ENCODE results near the gene ECE2.
"Not testable (repeated sequence)": the region's sequence is repeated elsewhere in the genome, so short reads cannot be mapped to it uniquely, and the experiment has no call there.

The ECE2 gene

DNA sequence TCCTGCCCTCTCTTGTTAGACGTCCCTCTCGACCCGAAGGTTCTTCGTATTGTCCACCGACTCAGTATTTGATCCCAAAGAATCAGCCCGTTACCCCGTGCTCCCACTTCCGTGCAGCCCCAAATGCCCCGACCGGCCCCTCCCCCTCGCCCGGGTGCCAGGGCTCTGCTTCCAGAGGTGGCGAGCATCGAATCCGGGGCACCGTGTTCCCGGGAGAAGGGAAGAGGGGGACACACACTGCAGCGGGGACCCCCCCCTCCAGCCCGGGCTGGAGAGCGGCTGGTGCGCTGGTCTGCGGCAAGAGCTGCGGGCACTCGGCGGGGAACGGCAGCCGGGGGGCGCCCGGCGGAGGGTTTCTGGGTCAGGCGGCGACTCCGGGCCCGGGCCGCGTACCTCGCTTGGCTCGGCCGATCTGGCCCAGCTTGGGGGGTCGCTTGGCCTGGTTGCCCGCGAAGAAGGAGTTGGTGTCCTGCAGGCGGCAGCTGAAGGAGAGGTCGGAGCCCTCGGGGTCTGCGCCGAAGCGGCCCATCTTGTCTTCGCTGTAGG, 15.0 kb upstream of the ECE2 start:
- no peak for TF ChIP-seq POLR2A (IDR thresholded peaks at IDR 0.05; ENCODE audit: extremely low read depth, insufficient read length)
- no peak for TF ChIP-seq MYC (IDR thresholded peaks at IDR 0.05; ENCODE audit: low read depth, low read length)
- TF ChIP-seq, protein P1, sequence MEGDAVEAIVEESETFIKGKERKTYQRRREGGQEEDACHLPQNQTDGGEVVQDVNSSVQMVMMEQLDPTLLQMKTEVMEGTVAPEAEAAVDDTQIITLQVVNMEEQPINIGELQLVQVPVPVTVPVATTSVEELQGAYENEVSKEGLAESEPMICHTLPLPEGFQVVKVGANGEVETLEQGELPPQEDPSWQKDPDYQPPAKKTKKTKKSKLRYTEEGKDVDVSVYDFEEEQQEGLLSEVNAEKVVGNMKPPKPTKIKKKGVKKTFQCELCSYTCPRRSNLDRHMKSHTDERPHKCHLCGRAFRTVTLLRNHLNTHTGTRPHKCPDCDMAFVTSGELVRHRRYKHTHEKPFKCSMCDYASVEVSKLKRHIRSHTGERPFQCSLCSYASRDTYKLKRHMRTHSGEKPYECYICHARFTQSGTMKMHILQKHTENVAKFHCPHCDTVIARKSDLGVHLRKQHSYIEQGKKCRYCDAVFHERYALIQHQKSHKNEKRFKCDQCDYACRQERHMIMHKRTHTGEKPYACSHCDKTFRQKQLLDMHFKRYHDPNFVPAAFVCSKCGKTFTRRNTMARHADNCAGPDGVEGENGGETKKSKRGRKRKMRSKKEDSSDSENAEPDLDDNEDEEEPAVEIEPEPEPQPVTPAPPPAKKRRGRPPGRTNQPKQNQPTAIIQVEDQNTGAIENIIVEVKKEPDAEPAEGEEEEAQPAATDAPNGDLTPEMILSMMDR (IDR thresholded peaks at IDR 0.05; ENCODE audit: low read depth, low read length), result no peak
- TF ChIP-seq, protein P2, sequence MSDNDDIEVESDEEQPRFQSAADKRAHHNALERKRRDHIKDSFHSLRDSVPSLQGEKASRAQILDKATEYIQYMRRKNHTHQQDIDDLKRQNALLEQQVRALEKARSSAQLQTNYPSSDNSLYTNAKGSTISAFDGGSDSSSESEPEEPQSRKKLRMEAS (IDR thresholded peaks at IDR 0.05; ENCODE audit: low read depth, low read length), result no peak
- H3K4me3 ChIP-seq (ENCODE audit: low read depth, low read length), result no peak overlapping the region
- peak; percentile 23 for DNase-seq (ENCODE audit: low read depth)

DNA sequence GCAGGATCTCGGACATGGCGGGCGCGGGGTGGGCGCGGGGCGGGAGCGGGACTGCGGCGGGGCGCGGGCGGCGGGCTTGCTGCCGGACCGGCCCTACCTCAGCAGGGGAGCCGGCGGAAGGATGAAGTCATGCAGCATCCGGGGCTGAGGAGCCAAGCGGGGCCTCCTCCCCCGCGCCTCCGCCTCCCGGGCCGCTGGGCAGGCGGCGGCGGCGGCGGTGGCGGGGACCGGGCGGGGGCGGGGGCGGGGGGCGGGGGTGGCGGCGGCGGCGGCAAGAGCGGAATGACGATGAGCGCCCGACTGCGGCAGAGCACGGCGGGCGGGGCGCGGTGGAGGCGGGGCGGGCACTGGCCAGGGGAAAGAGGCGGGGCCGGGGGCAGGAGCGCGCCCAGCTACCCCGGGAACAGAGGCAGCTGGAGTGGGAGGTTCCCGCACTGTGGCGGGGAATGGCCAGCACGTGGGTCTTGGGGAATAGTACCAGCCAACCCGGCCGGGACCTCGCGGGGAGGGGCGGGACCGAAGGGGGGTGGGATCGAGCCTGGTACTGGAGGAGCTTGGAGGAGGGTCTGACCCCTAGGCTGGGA, 14.5 kb upstream of the ECE2 start, which contains the start of gene CAMK2N2:
CAMK2N2 (minus strand) TSS at position 284 of the 584 bp plus-strand sequence; CDS start at position 16, 268 bp downstream.
- H3K4me3 ChIP-seq (ENCODE audit: low read depth, low read length), result peak within 1 kb of the TSS; percentile 53
- no peak for TF ChIP-seq POLR2A (IDR thresholded peaks at IDR 0.05; ENCODE audit: extremely low read depth, insufficient read length)
- TF ChIP-seq, protein P2 (IDR thresholded peaks at IDR 0.05; ENCODE audit: low read depth, low read length), result peak; percentile 58; the same call in 1 of the 2 replicates
- DNase-seq (ENCODE audit: low read depth), result peak; percentile 69

DNA sequence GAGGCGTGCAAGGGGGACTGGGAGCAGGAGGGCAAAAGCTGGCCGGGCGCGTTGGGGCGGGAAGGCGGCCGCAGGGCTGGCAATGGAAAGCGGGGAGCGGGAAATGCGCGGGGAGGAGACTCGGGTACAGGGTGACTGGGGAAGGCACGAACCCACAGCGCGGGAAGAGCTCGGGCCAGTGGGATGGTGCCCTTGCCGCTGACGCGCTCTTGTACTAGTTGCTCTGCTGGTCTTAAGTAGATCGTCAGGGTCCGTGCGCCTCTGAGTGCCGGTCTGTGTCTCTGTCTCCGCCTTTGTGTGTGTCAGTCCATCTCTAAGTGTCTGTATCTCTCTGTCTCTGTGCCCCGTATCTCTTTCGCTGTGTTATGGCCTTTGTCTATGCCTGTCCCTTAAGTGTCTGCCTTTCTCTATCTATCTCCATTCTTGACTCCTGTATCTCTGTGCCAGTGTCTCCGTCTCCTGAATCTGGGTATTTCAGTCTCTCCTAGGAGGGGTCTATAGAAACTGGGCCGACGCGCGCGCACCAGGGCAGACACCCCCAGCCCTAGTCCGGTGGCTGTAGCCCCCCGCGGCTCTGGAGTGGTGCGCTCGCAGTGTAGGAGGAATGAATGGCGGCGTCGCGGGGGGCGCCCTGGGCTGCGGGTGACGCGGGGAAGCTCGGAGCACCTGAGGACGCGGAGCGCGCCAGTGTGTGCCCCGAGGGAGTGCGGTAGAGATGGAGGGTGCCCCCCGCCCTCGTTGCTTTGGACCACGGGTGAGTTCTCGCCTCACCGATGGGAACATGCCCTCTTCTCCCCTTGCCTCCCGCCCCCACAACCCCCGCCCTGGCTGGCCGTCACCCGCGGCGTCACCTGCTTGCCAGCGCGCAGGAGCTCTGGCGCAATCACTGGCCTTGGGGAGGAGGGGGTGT, 13.7 kb upstream of the ECE2 start:
- no peak for TF ChIP-seq MYC (IDR thresholded peaks at IDR 0.05; ENCODE audit: low read depth, low read length)
- TF ChIP-seq POLR2A (IDR thresholded peaks at IDR 0.05; ENCODE audit: extremely low read depth, insufficient read length), result no peak
- TF ChIP-seq, protein P1 (IDR thresholded peaks at IDR 0.05; ENCODE audit: low read depth, low read length), result no peak
- TF ChIP-seq, protein P2 (IDR thresholded peaks at IDR 0.05; ENCODE audit: low read depth, low read length), result no peak
- DNase-seq (ENCODE audit: low read depth), result peak; percentile 64
- H3K4me3 ChIP-seq (ENCODE audit: low read depth, low read length), result peak overlapping the region; percentile 53

GRCh38 chr3:184262764-184263179, 13.1 kb upstream of the ECE2 start:
- H3K4me3 ChIP-seq (ENCODE audit: low read depth, low read length), result no peak overlapping the region
- TF ChIP-seq, protein P2 (IDR thresholded peaks at IDR 0.05; ENCODE audit: low read depth, low read length), result no peak
- TF ChIP-seq POLR2A (IDR thresholded peaks at IDR 0.05; ENCODE audit: extremely low read depth, insufficient read length) (no peak), MYC (IDR thresholded peaks at IDR 0.05; ENCODE audit: low read depth, low read length) (no peak)
- TF ChIP-seq, protein P1 (IDR thresholded peaks at IDR 0.05; ENCODE audit: low read depth, low read length), result no peak
- DNase-seq (ENCODE audit: low read depth), result no peak

DNA sequence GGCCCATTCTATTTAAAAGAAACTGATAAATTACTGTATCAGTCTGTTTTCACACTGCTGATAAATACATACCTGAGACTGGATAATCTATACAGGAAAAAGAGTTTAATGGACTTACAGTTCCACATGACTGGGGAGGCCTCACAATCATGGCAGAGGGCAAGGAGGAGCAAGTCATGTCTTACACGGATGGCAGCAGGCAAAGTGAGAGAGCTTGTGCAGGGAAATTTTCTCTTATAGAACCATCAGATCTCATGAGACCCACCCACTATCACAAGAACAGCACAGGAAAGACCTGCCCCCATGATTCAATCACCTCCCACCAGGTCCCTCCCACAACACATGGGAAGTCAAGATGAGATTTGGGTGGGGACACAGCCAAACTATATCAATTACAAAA, 8.6 kb upstream of the ECE2 start:
- DNase-seq (ENCODE audit: low read depth); H3K4me3 ChIP-seq (ENCODE audit: low read depth, low read length): not testable (repeated sequence)

DNA sequence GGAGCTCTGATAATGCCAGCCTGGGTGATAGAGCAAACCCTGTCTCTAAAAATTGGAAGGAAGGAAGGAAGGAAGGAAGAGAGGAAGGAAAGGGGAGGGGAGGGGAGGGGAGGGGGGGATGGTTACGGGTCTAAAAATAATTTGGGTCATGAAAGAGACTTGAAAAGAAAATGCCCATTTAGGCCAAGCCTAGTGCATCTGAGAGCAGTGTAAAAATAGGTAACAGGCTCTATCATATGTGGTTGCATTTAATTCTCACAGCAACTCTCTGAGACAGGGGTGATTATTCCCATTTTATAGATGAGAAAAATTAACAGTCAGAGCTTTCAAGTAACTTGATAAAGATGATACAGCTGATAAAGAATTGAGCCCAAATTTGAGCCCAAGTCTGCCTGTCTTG, 3.6 kb upstream of the ECE2 start:
- no peak for DNase-seq (ENCODE audit: low read depth)
- TF ChIP-seq MYC (IDR thresholded peaks at IDR 0.05; ENCODE audit: low read depth, low read length) (no peak), POLR2A (IDR thresholded peaks at IDR 0.05; ENCODE audit: extremely low read depth, insufficient read length) (no peak)
- TF ChIP-seq, protein P1 (IDR thresholded peaks at IDR 0.05; ENCODE audit: low read depth, low read length), result no peak
- TF ChIP-seq, protein P2 (IDR thresholded peaks at IDR 0.05; ENCODE audit: low read depth, low read length), result no peak
- no peak overlapping the region for H3K4me3 ChIP-seq (ENCODE audit: low read depth, low read length)

Measured in NB4 (cell line).